ENCODE results near the gene ACBD4.

Gene ACBD4

DNA sequence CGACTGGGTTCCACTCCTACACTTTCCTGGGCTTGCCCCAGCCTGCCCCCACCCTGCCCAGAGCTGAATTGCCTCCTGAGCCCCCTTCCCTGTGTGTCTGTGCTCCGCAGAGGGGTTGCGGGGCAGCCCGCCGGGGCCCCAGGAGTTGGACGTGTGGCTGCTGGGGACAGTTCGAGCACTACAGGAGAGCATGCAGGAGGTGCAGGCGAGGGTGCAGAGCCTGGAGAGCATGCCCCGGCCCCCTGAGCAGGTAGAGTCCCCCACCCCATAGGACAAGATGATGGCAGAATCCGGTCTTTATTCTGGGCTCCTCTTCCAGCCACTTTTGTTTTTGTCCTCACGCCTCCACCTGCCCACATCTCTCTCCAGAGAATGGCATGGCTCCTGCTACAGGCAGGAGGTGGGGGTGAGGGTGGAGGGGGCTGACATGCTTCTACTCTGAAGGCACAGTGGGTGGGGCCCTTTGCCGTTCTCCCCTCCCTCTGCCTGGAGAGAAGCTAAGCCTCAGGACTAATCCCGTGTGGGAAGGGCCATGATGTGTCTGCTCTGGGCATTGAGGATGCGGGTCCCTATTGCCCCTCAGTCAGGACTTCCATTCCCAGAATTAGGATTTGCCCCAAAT, 3.5 kb downstream of the ACBD4 start:
- Histone ChIP-seq H3K27ac (ENCODE audit: extremely low read depth, low read depth, low read length) (no peak overlapping the region), H3K4me1 (ENCODE audit: control insufficient read depth, insufficient read depth, low read length) (peaks cover 7% of the 10 kb centered on the region; the same call in 1 of the 2 replicates), H3K4me3 (ENCODE audit: low read depth, low read length) (no peak overlapping the region), H3K9me3 (ENCODE audit: control insufficient read depth, insufficient read depth, low read depth, low read length) (no peaks in the 10 kb centered on the region), H3K36me3 (ENCODE audit: control insufficient read depth in 2 of 2, insufficient read depth in 1 of 2, low read length in 2 of 2) (peaks cover 0 to 22% of the 10 kb centered on the region in 2 experiments; a peak in 1 of 3 replicates)
- POLR2A ChIA-PET, result interaction anchor here (7.8 kb wide), 1 partner anchor 10 kb away, joined by 192 read pairs; the partner anchor contains the start of gene HEXIM1
- CTCF ChIA-PET, result interaction anchor here (7.8 to 10.1 kb wide), 2 partner anchors 13 to 59 kb away, joined by 209 to 301 read pairs; partner anchors contain the start of gene HEXIM1
- TF ChIP-seq ZEB2 (tag by site-specific recombination; IDR thresholded peaks at IDR 0.05), result no peak
- TF ChIP-seq KLF1 (tag by site-specific recombination; IDR thresholded peaks at IDR 0.05), result peak; percentile 49; the same call in 1 of the 2 replicates
- TF ChIP-seq GLIS2 (tag by site-specific recombination; IDR thresholded peaks at IDR 0.05), result no peak
- TF ChIP-seq, protein P1, sequence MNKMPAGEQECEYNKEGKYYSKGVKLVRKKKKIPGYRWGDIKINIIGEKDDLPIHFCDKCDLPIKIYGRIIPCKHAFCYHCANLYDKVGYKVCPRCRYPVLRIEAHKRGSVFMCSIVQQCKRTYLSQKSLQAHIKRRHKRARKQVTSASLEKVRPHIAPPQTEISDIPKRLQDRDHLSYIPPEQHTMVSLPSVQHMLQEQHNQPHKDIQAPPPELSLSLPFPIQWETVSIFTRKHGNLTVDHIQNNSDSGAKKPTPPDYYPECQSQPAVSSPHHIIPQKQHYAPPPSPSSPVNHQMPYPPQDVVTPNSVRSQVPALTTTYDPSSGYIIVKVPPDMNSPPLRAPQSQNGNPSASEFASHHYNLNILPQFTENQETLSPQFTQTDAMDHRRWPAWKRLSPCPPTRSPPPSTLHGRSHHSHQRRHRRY (tag by site-specific recombination; IDR thresholded peaks at IDR 0.05), result no peak
- TF ChIP-seq ZNF37A (tag by site-specific recombination; IDR thresholded peaks at IDR 0.05), result no peak
- TF ChIP-seq, protein P2, sequence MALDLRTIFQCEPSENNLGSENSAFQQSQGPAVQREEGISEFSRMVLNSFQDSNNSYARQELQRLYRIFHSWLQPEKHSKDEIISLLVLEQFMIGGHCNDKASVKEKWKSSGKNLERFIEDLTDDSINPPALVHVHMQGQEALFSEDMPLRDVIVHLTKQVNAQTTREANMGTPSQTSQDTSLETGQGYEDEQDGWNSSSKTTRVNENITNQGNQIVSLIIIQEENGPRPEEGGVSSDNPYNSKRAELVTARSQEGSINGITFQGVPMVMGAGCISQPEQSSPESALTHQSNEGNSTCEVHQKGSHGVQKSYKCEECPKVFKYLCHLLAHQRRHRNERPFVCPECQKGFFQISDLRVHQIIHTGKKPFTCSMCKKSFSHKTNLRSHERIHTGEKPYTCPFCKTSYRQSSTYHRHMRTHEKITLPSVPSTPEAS (tag by site-specific recombination; IDR thresholded peaks at IDR 0.05), result no peak
- peak; percentile 92 for TF ChIP-seq ZFHX2 (tag by site-specific recombination; conservative IDR thresholded peaks at IDR 0.05)
- TF ChIP-seq, protein P3, sequence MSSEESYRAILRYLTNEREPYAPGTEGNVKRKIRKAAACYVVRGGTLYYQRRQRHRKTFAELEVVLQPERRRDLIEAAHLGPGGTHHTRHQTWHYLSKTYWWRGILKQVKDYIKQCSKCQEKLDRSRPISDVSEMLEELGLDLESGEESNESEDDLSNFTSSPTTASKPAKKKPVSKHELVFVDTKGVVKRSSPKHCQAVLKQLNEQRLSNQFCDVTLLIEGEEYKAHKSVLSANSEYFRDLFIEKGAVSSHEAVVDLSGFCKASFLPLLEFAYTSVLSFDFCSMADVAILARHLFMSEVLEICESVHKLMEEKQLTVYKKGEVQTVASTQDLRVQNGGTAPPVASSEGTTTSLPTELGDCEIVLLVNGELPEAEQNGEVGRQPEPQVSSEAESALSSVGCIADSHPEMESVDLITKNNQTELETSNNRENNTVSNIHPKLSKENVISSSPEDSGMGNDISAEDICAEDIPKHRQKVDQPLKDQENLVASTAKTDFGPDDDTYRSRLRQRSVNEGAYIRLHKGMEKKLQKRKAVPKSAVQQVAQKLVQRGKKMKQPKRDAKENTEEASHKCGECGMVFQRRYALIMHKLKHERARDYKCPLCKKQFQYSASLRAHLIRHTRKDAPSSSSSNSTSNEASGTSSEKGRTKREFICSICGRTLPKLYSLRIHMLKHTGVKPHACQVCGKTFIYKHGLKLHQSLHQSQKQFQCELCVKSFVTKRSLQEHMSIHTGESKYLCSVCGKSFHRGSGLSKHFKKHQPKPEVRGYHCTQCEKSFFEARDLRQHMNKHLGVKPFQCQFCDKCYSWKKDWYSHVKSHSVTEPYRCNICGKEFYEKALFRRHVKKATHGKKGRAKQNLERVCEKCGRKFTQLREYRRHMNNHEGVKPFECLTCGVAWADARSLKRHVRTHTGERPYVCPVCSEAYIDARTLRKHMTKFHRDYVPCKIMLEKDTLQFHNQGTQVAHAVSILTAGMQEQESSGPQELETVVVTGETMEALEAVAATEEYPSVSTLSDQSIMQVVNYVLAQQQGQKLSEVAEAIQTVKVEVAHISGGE (tag by site-specific recombination; conservative IDR thresholded peaks at IDR 0.05; ENCODE audit: low read depth), result no peak
- TF ChIP-seq ZNF354C (tag by site-specific recombination; IDR thresholded peaks at IDR 0.05; ENCODE audit: borderline replicate concordance, low read depth), result no peak
- no peak for TF ChIP-seq ZFP37 (tag by site-specific recombination; IDR thresholded peaks at IDR 0.05)
- no peak for TF ChIP-seq ZNF530 (tag by site-specific recombination; IDR thresholded peaks at IDR 0.05; ENCODE audit: low read depth)
- no peak for TF ChIP-seq ZBTB48 (tag by site-specific recombination; IDR thresholded peaks at IDR 0.05)
- TF ChIP-seq ZNF768 (tag by site-specific recombination; IDR thresholded peaks at IDR 0.05), result no peak
- TF ChIP-seq SCRT2 (tag by site-specific recombination; IDR thresholded peaks at IDR 0.05), result no peak
- TF ChIP-seq EGR2 (tag by site-specific recombination; IDR thresholded peaks at IDR 0.05; ENCODE audit: low read depth), result peak; percentile 89
- TF ChIP-seq ZNF433 (tag by site-specific recombination; IDR thresholded peaks at IDR 0.05; ENCODE audit: low read depth), result no peak
- no peak for TF ChIP-seq ZNF23 (tag by site-specific recombination; IDR thresholded peaks at IDR 0.05; ENCODE audit: borderline replicate concordance)
- TF ChIP-seq ZNF585B (tag by site-specific recombination; IDR thresholded peaks at IDR 0.05), result no peak
- TF ChIP-seq, protein P4, sequence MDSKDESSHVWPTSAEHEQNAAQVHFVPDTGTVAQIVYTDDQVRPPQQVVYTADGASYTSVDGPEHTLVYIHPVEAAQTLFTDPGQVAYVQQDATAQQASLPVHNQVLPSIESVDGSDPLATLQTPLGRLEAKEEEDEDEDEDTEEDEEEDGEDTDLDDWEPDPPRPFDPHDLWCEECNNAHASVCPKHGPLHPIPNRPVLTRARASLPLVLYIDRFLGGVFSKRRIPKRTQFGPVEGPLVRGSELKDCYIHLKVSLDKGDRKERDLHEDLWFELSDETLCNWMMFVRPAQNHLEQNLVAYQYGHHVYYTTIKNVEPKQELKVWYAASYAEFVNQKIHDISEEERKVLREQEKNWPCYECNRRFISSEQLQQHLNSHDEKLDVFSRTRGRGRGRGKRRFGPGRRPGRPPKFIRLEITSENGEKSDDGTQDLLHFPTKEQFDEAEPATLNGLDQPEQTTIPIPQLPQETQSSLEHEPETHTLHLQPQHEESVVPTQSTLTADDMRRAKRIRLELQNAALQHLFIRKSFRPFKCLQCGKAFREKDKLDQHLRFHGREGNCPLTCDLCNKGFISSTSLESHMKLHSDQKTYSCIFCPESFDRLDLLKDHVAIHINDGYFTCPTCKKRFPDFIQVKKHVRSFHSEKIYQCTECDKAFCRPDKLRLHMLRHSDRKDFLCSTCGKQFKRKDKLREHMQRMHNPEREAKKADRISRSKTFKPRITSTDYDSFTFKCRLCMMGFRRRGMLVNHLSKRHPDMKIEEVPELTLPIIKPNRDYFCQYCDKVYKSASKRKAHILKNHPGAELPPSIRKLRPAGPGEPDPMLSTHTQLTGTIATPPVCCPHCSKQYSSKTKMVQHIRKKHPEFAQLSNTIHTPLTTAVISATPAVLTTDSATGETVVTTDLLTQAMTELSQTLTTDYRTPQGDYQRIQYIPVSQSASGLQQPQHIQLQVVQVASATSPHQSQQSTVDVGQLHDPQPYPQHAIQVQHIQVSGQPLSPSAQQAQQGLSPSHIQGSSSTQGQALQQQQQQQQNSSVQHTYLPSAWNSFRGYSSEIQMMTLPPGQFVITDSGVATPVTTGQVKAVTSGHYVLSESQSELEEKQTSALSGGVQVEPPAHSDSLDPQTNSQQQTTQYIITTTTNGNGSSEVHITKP (tag by site-specific recombination; IDR thresholded peaks at IDR 0.05), result peak; percentile 78
- TF ChIP-seq, protein P5, sequence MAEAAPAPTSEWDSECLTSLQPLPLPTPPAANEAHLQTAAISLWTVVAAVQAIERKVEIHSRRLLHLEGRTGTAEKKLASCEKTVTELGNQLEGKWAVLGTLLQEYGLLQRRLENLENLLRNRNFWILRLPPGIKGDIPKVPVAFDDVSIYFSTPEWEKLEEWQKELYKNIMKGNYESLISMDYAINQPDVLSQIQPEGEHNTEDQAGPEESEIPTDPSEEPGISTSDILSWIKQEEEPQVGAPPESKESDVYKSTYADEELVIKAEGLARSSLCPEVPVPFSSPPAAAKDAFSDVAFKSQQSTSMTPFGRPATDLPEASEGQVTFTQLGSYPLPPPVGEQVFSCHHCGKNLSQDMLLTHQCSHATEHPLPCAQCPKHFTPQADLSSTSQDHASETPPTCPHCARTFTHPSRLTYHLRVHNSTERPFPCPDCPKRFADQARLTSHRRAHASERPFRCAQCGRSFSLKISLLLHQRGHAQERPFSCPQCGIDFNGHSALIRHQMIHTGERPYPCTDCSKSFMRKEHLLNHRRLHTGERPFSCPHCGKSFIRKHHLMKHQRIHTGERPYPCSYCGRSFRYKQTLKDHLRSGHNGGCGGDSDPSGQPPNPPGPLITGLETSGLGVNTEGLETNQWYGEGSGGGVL (tag by site-specific recombination; IDR thresholded peaks at IDR 0.05), result peak; percentile 27; the same call in 1 of the 2 replicates
- TF ChIP-seq ZNF341 (tag by site-specific recombination; IDR thresholded peaks at IDR 0.05; ENCODE audit: low read depth), result peak; percentile 34
- TF ChIP-seq ZNF837 (tag by site-specific recombination; IDR thresholded peaks at IDR 0.05), result no peak
- TF ChIP-seq ZNF366 (tag by site-specific recombination; conservative IDR thresholded peaks at IDR 0.05), result no peak
- TF ChIP-seq SALL2 (tag by site-specific recombination; IDR thresholded peaks at IDR 0.05; ENCODE audit: borderline replicate concordance), result no peak
- TF ChIP-seq ZNF510 (tag by site-specific recombination; IDR thresholded peaks at IDR 0.05; ENCODE audit: insufficient replicate concordance), result no peak
- TF ChIP-seq ZNF558 (tag by site-specific recombination; IDR thresholded peaks at IDR 0.05), result no peak
- no peak for TF ChIP-seq ZNF311 (tag by site-specific recombination; IDR thresholded peaks at IDR 0.05; ENCODE audit: borderline replicate concordance)

All from HEK293 (cell line).